HepG2 (cell line): ENCODE data around the gene ADGRG6.

Experiments used
- ATF7 ChIP-seq, 2 experiments: fragments of 450-650 bp in 1 of 2; sonication (generic) in 1 of 2; formaldehyde crosslinking in 1 of 2; IDR thresholded peaks; 2 replicates each; pipeline versions ENCODE4 v1.4.0 to v1.6.1; 2016 to 2020; ENCODE audit warnings: antibody characterized with exemption in 1 of 2, mild to moderate bottlenecking in 1 of 2, missing genetic modification reagents in 1 of 2
- CBFB ChIP-seq: sonication (generic); formaldehyde crosslinking; IDR thresholded peaks from 2 replicates; pipeline ENCODE4 v1.4.0; 2020; ENCODE audit warnings: missing genetic modification reagents
- EZH2 ChIP-seq: conservative IDR thresholded peaks from 2 replicates; pipeline ENCODE4 v1.6.1; 2012; ENCODE audit warnings: mild to moderate bottlenecking, low read depth, low read length, moderate library complexity
- NFE2 ChIP-seq: sonication (generic); formaldehyde crosslinking; IDR thresholded peaks from 2 replicates; pipeline ENCODE4 v1.4.0; 2020; ENCODE audit warnings: missing genetic modification reagents
- POLR2A ChIP-seq, 2 experiments: IDR thresholded peaks; 2 replicates each; pipeline ENCODE4 v1.6.1; 2011; ENCODE audit warnings: low read depth in 2 of 2, low read length in 2 of 2, mild to moderate bottlenecking in 1 of 2, moderate library complexity in 1 of 2; ENCODE audit not compliant: insufficient read depth in 1 of 2
- ZKSCAN1 ChIP-seq: fragments of 150-350 bp; IDR thresholded peaks from 2 replicates; pipeline ENCODE4 v1.6.1; 2014; ENCODE audit warnings: low read length
- TF ChIP-seq, protein P1 (sequence below): sonication (generic); formaldehyde crosslinking; IDR thresholded peaks from 2 replicates; pipeline ENCODE4 v1.5.0; 2020; ENCODE audit warnings: mild to moderate bottlenecking, missing genetic modification reagents, moderate library complexity
- TF ChIP-seq, protein P2 (sequence below): sonication (generic); formaldehyde crosslinking; conservative IDR thresholded peaks from 2 replicates; pipeline ENCODE4 v1.4.0; 2020; ENCODE audit warnings: missing genetic modification reagents
- TF ChIP-seq, protein P3 (sequence below): IDR thresholded peaks from 2 replicates; pipeline ENCODE4 v1.6.1; 2016; ENCODE audit warnings: missing genetic modification reagents, missing compliant biosample characterization

DNA sequence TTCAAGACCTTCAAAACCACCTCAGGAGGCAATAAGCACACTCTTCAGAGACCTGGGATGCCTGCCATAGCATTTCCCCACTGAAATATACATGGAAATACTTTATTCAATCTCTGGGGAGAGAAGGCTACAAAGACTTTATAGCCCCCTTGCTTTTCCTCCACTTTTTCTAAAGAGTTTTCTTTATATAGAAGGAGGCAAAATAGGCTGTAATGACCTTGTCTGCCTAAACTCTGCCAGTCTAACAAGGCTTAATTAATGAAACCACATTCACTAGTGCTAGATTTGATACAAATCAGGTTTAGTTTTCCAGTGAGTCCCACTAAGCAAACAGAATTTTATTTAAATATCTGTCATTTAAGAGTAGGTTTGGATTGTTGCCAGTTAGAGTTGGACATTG lies 114.9 kb downstream of the ADGRG6 start:
- TF ChIP-seq EZH2, result no peak
- TF ChIP-seq CBFB (CRISPR knock-in tag), result no peak
- TF ChIP-seq, protein P1, sequence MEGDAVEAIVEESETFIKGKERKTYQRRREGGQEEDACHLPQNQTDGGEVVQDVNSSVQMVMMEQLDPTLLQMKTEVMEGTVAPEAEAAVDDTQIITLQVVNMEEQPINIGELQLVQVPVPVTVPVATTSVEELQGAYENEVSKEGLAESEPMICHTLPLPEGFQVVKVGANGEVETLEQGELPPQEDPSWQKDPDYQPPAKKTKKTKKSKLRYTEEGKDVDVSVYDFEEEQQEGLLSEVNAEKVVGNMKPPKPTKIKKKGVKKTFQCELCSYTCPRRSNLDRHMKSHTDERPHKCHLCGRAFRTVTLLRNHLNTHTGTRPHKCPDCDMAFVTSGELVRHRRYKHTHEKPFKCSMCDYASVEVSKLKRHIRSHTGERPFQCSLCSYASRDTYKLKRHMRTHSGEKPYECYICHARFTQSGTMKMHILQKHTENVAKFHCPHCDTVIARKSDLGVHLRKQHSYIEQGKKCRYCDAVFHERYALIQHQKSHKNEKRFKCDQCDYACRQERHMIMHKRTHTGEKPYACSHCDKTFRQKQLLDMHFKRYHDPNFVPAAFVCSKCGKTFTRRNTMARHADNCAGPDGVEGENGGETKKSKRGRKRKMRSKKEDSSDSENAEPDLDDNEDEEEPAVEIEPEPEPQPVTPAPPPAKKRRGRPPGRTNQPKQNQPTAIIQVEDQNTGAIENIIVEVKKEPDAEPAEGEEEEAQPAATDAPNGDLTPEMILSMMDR (CRISPR knock-in tag), result no peak
- TF ChIP-seq, protein P2, sequence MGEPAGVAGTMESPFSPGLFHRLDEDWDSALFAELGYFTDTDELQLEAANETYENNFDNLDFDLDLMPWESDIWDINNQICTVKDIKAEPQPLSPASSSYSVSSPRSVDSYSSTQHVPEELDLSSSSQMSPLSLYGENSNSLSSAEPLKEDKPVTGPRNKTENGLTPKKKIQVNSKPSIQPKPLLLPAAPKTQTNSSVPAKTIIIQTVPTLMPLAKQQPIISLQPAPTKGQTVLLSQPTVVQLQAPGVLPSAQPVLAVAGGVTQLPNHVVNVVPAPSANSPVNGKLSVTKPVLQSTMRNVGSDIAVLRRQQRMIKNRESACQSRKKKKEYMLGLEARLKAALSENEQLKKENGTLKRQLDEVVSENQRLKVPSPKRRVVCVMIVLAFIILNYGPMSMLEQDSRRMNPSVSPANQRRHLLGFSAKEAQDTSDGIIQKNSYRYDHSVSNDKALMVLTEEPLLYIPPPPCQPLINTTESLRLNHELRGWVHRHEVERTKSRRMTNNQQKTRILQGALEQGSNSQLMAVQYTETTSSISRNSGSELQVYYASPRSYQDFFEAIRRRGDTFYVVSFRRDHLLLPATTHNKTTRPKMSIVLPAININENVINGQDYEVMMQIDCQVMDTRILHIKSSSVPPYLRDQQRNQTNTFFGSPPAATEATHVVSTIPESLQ, result no peak
- TF ChIP-seq ZKSCAN1, result no peak
- TF ChIP-seq, protein P3, sequence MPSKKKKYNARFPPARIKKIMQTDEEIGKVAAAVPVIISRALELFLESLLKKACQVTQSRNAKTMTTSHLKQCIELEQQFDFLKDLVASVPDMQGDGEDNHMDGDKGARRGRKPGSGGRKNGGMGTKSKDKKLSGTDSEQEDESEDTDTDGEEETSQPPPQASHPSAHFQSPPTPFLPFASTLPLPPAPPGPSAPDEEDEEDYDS, result no peak
- no peak for TF ChIP-seq ATF7 (IDR thresholded peaks at IDR 0.05)
- no peak for TF ChIP-seq ATF7 (CRISPR knock-in tag; IDR thresholded peaks at IDR 0.05)
- TF ChIP-seq POLR2A (IDR thresholded peaks at IDR 0.05; ENCODE audit: insufficient read depth in 1 of 2, low read depth in 2 of 2, low read length in 2 of 2), result no peak
- no peak for TF ChIP-seq NFE2
